ENCODE results near the gene LBX1.

LBX1 gene

DNA sequence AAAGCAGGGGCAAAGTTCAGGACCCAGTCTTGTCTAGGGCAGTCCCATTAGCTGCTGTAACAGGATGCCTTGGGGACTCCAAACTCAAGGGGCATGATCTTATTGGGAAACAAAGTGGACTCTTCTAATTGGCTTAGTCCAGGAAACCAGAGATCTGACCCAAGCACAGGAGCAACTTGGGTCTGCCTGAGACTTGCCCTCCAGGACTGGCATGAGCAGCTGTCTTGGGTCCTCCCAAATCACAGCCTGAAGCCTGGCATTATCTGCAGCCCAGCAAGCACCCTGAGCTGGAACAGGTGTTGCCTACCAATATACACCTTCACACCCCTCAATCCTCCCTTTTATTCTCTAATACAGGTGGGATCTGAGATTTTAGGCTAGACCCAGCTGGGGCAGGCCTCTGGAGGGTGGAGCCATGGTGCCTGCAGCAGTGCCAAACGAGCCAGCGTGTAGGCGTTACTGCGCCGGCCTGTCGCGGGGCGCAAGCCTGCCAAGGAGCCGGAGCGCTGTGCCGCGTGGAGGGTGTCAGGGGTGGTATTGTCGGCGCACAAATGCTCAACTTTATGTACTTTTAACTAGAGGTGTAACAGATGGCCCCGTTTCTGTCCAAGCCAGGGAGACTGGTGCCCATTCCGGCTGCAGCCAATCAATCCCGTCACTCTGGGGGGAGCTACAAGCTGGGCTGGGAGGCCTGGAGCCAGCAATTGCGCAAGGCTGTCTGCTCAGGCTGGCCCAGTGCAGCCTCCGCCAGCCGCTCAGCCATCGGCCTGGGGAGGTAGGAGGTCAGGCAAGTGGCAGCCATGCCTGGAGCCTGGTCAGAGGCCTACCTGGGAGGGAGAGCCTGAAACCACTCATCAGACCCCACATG lies 12.8 kb upstream of the LBX1 start:
- DNase-seq = no peak

DNA sequence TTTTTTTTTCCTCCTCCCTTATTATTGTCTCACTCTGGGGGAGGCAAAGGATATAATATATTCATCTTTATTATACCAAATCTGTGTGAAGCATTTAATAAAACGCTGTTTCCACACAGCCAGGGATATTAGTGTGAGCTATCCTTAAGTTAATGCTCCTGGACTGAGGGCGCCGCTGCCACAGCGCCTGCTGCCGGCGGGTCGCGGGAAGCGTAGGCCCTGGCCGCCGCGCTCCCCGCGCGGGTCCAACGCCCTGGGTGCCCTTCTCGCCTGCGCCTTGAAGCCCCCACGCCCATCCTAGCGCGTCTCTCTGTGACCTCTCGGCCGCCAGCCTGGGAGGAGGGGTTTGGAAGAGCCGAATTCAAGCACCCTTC lies 9.5 kb upstream of the LBX1 start:
- DNase-seq = peak; percentile 70

DNA sequence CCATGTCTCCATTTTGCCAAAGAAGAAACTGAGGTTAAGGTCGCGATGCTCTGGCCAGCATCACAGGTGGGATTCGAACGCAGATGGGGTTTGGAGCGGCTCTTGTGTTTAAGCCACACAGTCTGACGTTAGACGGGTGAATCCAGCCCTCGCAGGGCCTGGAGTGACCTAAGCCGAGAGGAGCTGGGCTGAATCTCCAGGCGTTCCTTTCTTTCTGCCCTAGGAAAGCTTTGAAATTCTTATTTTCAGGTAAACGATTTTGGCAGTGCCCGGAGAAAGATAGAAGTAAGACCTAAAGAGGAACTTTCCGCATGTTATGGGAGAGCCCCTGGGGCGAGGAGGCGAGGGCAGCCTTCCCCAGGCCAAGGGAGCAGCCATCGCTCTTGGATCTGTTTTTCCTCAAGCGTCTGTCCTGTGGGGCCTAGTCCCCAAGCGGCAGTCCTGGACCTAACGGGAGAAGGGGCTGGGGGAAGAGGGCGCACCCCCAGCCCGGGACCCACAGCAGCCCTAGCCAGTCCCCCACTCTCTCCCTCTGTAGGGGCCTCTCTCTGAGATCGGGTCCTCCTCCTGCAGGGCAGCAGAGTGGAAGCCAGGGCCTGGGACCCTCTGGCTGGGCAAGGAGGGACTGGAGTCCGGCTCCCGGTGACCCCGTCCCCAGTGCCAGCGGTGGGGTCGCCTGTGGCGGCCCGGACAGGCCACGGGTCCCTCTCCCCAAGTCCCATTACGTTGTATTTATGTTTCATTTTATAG lies 8.9 kb upstream of the LBX1 start:
- DNase-seq = no peak

DNA sequence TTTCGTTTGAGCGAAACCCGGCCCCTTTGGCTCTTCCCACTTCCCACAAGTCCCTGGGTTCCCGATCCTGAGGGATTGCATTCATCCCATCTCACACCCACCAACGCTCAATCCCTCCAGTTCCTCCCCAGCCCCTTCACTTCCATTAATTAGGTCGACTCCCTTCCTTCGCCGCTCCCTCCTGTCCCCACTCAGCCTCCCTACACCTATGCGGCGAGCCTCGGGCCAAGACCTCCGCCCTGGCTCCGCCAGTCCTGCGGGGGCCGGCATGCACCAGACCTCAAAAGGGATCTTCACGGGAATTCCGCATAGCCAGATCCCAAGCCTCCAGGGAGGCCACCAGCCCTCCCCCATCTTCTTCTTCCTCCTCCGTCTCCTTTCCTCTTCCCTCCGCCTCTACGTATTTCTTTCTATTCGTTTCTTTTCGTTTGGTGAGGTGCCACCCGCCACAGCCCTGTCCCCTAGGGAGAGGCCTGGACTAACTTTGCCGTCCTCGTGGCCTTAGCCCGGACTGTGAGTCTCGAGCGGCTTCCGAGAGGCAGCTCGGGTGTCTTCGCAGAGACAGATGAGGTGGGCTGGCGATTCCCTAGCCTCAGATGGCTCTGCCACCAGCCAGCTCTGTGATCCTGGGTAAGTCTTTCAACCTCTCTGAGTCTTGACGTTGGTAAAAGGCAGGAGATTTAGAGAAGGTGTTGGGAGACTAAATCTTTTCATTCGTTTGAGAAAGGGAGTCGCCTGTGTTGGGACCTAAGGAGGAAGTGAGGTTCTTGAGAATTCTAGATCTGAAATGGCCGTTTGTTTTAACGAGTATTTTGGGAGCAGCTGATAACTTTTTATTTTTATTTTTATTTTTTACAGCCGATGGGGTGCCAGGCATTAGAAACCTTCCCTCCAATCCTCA lies 8.1 kb upstream of the LBX1 start:
- no peak for DNase-seq

DNA sequence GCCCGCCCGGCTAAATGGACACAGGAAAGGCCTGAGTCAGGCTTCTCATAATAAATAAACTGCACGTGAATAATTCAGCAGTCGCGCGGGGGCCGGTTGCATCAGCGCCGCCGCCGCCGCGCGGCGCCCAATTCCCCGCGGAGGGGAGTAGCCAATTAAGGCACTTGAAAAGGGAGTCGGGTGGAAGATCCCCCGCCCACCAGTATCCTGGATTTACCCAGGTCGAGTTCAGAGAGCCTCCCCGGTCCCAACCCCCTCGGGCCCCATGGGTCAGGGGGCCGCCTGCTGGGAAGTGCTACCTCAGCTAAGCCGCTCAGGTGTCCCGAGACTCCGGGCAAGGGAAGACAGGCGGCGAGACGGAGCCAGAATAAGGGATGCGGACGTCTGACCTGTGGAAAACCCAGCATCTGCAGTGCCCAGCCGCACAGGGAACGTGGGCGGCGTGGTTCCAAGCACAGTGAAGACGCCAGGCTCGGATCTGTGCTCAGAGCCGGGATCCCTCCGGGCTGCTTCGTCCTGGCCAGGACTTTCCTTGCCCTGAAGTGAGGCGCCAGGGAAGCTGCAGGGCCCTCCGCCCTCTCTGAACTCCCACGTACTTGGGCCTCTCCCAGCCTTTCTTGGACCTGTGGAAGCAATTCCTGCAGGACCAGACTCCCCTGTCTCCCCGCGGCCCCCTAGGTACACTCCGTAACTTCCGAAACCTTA lies 7.3 kb upstream of the LBX1 start:
- DNase-seq = no peak

DNA sequence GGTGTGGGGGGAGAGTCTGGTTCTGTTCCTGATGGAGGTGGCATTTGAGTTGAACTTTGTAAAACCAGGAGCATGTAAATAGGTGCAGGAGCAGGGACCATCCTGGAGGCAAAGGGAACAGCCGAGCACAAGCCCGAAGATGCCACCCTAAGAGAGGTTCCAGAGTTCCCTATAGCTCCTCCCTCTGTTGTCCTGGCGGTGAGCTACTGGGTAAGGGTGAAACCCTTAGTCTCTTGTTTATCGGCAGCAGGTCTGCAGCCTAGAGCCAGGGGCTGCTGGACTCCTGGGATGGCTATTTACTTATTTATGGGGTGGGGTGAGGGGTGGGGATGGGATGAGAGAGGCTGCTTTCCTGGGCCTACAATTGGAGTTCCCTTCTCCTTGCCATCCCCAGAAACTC lies 6.5 kb upstream of the LBX1 start:
- no peak for DNase-seq

DNA sequence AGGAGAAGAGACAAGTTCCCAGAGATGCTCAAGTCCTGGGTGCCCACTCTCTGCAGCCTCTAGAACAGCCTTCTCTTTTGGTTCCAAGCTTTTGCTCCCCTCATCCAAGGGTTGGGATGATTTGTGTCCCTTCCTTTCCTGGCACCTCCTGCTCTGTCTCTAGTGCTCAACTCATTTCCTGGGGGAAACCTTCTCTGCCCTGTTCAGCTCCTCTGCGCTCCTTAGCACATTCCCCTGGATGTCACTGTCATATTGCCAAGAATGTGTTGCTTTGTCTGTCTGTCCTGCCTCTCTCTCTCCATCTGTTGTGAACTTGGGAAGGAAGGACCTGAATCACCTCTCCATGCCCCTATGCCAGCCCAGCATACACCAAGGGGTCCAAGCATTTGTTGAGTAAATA lies 5.1 kb upstream of the LBX1 start:
- no peak for DNase-seq

DNA sequence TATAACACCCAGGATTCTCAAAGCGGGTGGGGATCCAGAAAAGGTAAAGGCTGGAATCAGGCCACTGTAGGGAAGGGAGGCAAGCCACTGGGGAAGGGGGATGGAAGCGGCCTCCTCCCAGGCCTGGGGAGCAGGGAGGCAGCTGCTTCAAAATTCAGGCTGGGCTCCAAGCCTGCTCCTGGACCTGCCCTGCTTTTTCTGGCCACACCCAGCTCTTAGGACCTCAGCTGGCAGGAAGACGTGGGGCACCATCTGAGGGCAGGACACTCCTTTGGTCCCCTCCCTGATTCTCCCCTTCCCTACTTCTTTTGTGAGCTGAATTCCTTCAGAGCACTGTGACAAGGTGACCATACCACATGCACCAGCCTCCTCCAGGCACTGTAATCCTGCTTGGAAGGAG lies 4.6 kb upstream of the LBX1 start:
- no peak for DNase-seq

DNA sequence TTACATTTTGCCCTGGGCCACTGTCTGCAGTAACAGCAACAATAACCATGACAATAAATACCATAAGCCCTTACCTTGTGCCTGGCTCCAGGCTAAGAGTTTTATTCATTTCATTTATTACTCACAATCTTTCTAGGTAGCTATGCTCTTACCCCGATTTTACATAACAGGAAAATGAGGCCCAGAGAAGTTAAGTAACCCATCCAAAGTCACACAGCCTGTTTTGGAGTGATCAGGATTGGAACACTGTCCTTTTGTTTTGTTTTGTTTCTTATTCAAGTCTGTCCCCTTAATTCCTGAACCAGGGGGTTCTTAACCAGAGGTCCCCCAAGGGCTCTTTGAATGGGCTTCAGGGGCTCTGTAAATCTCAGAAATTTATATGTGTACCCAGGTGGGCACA lies 4.2 kb upstream of the LBX1 start:
- DNase-seq = no peak

DNA sequence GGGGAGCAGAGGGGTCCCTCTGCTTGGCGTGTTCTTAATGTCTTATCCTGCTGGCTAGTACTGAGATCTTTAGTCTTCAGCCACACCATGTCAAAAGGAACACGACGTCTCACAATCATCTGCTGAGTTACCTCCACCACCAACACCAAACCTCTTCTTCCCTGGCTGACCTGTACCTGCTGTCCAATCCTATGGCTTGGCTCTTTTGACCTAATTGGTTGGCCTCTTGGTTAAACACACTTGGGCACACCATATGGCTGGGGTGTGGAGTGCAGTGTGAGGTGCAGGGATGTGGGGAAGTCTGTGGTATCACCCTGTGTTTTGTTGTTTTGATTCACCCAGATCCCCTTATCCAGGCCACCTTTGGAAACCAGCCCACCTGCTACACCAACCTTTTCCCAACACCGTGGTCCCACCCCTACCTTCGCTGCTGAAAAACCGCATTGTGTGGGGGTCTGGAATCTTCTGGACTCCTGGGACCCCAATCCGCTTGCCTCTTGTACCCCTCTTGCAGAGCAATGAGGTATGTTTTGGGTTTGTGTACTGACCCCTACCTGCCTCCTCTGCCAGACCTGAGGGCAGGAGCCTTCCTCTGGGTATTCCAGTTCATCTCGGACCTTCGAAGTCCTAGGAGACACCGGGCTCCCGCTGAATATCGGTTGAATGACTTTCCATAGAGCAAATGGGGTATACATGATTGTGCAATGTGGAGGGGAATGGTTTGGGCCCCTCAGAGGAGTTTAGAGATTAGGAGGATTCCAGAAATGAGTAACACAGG lies 2.8 kb upstream of the LBX1 start:
- no peak for DNase-seq

DNA sequence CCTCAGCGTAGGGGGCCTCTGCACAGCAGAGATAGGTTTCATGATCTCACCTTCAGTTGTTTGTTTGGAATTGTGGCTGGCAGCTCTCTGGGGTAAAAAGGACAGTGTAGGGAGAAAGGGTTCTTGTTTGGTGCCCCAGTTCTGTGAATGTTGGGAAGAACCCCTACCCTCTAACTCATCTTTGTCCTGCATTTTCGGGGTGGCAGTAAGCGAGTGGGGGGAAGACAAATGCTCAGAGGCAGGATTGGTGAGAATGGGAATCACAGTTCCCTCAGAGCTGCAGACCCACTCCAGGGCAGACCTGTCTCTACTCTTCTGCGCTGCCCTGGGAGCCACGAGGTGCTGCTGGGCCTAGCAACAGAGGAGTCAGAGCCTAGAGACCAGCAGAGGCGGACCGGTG lies 1.8 kb upstream of the LBX1 start:
- DNase-seq = no peak

DNA sequence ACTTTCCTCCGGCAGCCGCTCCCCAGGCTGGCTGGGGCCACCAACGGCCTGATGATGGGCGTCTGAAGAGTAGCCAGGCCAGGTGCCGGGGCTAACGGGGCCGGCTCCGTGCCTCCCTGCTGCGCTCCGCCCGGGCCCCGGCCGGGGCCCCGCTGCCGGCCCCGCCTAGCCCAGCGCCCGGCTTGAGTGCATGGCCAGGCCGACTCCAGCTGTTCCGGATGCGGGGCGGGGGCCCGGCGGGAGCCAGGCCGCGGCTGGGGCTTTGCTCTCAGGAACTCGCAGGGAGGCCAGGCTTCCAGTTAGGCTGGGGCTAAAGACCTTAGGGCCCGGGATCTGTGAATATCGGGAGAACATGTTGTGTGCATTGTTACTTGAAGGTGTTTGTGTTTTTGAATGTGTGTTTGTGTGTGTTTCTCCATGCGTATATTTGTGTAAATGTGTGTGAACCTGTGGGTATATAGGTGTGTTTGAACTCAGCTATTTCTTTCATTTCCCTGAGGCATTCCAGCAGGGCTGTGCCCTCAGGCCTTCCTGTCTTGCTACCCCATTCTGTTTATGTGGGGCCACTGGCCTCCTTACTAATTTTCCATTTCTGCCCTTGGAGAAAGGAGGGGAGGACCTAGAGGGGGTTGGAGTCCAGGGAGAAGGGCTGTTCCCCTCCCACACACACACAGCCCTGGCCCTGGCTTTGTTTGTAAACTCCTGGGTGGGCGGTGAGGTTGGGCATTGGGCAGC lies 1.1 kb upstream of the LBX1 start:
- DNase-seq = no peak

DNA sequence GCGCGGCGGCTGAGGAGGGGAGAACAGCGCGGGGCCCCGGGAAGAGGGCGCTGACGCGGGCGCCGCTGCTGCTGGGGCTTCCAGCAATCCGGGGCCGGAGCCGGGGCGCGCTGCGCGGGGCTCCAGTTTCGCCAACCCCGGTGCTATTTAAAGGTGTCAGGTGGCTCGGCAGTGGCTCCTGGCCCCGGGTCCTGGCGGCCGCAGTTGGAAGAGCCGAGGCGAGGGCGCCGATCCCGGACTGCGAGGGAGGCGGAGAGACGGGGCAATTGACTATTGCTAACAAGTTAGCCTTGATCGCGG lies 347 bp downstream of the LBX1 start:
- no peak for DNase-seq

DNA sequence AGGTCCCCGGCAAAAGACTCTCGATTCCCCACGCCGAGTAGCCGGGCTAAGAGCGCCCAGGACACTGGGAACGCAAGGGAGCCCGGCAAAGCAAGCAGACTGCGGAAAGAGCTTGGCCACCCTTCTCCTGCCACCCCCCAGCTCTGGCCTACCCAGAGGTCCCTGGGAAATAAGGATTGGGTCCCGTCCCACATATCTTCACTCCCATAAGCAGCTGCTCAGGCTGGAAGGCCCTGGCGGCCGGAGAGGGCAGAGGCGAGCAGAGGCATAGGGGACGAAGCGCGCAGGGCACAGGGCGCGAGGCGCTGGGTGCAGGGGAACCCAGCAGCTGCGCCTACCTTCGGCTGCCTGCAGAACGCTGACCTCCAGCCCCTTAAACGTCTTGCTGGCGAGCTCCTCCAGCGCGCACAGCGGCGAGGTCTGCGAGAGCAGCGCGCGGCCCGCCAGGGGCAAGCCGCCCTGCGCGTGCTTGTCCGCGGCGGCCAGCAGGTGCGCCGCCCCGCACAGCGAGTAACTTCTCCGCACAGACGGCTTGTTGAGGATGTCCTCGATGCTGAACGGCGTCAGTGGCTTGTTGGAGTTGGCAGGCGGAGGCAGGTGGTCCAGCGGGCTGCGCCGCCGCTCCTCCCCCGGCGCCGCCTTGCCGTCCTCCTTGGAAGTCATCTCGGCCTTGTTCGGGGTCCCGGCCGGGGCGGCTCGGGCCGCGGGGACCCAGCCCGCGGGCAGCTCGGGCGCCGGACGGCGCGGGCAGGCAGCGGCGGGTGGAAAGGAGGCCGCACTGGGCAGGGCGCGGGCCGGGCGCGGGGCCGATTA lies 904 bp downstream of the LBX1 start:
- no peak for DNase-seq

DNA sequence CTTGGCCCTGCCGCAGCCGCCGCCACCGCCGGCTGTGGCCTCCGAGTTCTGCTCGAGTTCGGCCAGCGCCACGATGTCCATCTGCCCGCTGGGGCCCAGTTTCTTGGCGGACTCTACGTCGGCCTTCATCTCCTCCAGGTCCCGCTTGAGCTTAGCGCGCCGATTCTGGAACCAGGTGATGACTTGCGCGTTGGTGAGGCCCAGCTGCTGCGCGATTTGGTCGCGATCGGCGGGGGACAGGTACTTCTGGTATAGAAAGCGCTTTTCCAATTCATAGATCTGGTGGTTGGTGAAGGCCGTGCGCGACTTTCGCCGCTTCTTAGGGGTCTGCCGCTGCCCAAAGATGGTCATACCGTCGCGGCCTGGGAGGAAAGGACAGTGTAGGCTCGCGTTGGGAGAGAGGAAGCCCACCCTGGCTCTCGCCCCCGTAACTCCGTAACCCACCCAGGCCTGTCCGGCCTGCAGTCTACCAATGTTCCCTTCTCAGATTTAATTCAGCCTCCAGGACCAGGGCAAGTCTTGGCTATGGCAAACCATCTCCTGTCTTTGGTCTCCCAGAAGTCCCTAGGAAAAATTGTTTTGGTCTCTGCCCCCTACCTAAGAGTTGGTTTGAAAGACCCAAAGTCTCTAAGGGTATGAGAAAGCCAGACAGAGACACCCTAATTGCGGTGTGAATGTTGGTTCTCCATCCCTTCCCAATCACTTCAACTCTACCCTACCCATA lies 1.7 kb downstream of the LBX1 start:
- no peak for DNase-seq

DNA sequence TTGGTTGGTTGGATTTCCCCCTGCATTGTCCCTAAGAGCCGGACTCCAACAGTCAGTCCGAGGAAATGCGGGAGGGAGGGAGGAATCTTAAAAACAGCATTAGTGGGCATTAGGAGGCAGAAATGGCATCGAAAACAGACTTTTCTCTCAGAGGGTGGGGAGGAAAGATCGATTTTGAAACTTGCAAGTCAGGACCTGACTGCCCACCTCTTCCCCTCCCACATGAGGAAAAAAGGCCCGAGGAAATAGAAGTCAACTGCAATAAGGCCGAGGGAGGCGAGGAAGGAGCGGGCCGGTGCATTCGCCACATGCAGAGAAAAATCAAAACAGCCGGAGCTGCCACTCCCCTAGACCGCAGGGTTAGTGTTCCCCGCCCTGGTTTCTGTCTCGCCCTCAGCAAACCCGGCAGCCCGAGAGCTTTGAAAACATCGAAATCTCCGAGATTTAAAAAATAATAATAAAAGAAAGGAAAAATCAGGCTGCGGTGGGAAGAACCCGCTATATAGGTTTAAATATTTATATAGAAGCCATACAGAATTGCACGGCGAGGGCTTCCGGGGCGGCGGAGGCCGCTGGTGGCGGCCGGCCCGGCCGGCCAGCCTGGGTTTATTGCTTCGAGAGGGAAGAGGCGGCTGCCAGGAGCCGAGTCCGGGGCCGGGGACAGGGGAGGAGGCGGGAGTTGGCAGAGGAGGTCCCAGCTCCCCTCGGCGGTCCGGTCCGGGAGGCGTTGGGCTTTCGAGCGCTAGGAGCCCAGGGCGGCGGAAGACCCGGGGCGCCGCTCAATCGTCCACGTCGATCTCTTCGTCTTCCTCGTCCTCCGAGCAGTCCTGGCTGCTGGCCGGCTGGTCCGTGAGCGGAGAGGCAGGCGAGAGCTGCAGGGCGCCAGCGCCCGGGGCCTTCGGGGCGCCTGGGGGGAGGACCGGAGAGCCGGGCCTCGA lies 2.5 kb downstream of the LBX1 start:
- DNase-seq = no peak

DNA sequence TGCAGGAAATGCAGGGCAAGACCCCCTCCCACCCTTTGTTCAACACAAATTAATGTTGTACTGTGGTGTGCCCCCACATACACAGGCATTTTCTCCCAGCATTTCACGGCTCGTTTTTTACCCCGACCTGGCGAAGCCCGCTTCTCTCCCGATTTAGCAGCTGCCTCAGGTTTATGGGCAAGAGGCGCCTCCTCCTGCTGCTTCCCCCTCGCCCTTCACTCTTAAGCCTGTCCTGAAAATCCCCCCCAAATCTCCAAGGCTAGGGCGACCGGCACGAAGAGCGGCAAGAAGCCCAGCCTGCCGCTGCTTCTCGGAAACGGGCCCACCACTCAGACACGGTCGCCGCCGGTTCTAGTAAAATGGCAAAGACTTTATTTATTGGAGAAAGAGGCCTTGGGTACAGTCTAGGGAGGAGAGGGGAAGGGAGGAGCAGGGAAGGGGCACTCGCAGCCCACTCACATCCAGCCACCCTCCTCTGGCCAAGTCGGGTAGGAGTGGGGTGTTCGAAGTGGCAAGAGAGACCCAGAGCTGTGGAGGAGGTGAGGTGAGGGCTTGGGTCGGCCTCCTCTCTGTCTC lies 3.3 kb downstream of the LBX1 start:
- DNase-seq = no peak

Measured in activated CD8-positive, alpha-beta memory T cell treated with anti-CD3 and anti-CD28 coated beads, Interleukin-2, amount 50 U/mL, for 48 hours (primary cell).